Measurements from ENCODE around the gene FITM1.

- TF ChIP-seq, protein P1, sequence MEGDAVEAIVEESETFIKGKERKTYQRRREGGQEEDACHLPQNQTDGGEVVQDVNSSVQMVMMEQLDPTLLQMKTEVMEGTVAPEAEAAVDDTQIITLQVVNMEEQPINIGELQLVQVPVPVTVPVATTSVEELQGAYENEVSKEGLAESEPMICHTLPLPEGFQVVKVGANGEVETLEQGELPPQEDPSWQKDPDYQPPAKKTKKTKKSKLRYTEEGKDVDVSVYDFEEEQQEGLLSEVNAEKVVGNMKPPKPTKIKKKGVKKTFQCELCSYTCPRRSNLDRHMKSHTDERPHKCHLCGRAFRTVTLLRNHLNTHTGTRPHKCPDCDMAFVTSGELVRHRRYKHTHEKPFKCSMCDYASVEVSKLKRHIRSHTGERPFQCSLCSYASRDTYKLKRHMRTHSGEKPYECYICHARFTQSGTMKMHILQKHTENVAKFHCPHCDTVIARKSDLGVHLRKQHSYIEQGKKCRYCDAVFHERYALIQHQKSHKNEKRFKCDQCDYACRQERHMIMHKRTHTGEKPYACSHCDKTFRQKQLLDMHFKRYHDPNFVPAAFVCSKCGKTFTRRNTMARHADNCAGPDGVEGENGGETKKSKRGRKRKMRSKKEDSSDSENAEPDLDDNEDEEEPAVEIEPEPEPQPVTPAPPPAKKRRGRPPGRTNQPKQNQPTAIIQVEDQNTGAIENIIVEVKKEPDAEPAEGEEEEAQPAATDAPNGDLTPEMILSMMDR (IDR thresholded peaks at IDR 0.05; ENCODE audit: low read length), result no peak
- TF ChIP-seq EZH2phosphoT487 (IDR thresholded peaks at IDR 0.05; ENCODE audit: low read length), result no peak
Measured at GRCh38 chr14:24106672-24107271, 23.7 kb upstream of the FITM1 start.
